ENCODE results near the gene RAB3B.
A peak's percentile ranks its signal among the peaks of the same experiment; 100 is the strongest.
"Not testable (repeated sequence)": the region's sequence is repeated elsewhere in the genome, so short reads cannot be mapped to it uniquely, and the experiment has no call there.

Gene RAB3B, protein sequence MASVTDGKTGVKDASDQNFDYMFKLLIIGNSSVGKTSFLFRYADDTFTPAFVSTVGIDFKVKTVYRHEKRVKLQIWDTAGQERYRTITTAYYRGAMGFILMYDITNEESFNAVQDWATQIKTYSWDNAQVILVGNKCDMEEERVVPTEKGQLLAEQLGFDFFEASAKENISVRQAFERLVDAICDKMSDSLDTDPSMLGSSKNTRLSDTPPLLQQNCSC

DNA sequence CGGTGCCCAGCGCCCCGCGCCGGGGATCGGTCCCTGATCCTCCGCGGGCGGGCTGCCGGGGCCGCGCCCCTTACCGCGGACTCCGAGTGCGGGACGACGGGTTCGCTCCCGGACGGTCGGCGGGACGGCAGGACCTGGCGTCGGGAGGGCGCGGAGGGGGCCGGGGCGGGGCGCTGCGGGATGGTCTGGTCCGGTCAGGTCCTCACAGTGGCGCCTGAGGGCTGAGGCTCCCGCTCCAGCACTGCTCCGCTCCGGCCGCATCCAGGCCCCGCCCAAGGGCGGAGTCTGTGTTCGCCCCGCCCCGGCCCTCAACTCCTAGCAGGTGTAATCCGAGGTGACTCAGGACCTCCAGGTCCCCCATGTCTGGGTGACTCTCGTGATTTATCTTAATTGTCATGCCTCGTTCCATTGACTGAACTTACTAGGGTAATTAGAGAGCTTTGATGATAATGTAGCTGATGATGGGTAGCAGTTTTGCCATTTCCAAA is at the start of gene RAB3B:
Gene RAB3B, minus strand, starts transcription at position 223 of the 488 bp plus-strand sequence. CDS start 13,583 bp downstream, outside the sequence.
- DNase-seq = peak; percentile 59

DNA sequence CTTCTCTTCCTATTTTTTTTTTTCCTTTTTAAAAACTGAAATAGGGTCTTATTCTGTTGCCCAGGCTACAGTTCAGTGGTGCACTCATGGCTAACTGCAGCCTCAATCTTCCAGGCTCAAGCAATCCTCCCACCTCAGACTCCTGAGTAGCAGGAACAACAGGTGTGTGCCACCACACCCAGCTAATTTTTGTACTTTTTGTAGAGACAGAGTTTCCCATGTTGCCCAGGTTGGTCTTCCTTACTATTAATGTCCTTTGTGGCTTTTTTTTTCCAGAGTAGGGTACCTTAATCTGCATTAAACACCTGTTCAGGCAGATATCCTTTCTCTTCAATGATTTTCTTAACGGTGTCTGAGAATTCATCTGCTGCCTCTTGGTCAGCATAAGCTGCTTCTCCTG is 47.4 kb upstream of the RAB3B start:
- DNase-seq = no peak

DNA sequence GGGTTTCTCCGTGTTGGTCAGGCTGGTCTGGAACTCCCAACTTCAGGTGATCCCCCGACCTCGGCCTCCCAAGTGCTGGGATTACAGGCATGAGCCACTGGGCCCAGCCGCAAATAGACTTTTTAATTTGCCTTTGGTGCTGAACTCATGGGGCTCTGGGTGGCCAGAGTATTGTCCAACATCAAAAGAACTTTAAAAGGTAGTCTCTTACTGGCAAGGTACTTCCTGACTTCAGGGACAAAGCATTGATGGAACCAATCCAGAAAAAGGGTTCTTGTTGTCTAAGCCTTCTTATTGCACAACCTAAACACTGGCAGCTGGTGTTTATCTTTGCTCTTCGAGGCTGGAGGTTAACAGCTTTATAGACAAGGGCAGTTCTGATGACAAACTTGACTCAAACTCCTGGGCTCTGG is 46.9 kb upstream of the RAB3B start:
- no peak for DNase-seq

DNA sequence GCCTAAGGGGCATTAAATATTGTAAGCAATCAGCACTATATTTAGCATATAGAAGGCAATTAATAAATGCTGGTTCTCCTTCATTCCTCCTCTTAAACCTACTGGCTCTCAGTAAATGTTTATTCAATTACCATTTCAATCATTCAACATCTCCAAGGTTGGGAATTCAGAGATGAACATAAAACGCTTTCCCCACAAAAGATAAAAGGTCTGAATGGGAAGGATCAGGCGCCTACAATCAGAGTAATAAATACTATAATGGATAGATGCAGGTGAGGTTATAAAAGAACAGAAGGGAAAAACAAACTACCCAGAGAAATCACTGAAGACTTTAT is 43.5 kb upstream of the RAB3B start:
- no peak for DNase-seq

DNA sequence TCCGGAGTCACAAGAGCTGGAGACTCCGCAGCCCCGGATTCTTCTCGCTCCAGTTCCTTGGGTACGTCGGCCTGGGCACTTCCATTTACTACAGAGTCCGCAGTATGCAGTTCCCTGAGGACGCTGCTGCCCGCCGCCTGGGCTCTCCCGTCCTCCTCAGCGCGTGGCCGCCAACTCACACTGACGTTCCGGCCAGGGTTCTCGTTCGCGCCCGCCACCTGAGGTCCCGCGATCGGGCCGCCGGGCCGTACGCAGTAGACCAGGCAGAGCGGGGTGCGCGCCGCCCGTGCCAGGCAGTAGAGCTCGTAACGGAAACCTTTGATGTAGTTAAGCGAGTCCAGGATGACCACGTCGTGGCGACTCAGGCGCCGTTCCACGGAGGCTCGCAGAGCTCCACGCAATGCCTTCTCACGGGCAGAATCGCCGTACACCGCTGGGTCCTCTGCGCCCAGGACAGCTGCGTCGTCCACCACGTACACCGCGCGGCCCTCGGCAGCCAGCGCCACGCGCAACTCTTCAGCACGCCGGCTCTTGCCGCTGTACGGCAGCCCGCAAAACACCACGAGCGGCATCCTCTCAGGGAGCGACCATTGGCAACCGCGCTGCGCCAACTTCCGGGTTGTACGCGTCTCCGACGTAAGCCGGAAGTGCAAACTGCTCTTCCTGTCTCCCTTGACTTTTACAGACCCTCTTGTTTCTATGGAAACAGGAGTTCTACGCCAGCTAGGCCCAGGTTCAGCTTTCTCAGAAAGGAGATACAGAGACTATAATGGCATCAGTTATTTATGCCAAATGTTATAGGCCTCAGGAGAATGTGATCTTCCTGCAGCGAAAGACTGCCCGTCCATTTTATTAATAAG is 42.9 kb upstream of the RAB3B start, which contains the start of gene KTI12:
Gene KTI12, minus strand, starts transcription at position 621 of the 860 bp plus-strand sequence. Its CDS starts 49 bp downstream, at position 572.
- peak; percentile 77 for DNase-seq

DNA sequence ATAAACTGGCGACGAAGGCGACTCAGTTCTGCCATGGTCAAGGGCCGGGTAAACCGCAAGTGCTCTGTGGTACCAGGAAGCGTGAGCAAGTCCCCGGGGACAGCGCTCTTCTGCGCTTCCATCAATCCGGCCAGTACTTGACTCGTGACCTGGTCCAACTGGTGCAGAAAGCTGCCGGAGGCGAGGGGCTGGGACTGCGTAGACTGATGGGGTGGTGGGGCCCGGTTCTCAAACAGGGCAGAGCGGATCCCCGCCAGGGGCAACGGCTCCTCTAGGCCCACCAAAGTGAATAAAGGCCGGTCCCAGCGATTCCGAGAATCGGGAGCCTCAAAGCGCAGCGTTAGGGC is 42.3 kb upstream of the RAB3B start:
- no peak for DNase-seq

DNA sequence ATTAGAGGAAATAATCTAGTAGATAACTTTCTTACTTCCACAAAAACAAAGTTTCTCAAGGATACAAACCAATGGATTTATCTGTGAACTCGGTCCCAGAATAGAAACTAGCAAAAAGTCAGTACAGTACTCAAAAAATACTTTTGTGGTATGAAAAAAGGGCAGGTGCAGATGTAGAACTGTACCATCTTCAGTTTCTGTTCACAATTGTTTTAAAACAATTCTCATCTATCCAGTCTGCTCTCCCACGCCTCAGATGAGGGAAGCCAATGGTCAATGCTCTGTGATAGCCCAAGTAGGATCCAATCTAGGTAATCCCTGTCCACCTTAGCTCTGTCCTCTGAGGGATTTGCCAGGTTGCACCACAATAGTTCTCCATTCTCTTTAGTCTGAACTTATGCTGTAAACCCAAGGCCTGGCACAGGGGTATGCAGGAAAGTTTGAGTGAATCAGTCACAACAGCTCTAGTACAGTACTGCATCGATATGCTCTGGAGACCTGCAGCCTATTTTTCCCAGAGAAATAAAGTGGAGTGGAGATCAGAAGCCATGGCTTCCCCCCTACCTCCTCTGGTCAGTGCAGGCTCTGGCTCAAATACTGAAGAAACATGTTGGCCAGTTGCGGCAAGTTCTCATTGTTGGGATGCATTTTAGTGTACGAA is 41.8 kb upstream of the RAB3B start:
- DNase-seq = peak; percentile 27

DNA sequence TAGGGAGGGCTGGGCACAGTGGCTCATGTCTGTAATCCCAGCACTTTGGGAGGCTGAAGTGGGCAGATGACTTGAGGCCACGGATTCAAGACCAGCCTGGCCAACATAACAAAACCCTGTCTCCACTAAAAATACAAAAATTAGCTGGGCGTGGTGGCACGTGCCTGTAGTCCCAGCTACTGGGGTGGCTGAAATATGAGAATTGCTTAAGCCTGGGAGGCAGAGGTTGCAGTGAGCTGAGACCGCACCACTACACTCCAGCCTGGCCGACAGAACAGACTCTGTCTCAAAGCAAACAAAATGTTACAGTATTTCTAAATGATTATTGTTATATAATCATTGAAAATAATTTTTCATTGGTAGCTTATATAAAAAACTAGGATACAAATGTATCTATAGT is 38.3 kb upstream of the RAB3B start:
- DNase-seq = not testable (repeated sequence)

DNA sequence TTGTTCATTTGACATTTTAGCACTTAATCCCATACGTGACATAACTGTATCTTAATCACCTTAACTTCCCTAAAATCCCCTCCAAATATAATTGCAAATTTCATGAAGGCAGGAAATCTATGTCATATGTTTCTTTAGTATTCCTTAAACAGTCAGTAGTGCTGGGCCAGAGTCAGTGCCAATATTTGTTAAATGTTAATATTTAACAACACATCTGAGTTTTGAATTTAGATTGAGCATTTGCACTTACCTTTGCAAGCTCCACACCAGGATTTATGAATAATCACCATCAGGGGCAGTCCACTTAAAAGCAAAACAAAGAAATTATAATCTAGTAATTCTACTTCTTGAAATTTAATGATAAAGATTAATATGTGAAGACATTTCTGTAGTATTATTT is 37.8 kb upstream of the RAB3B start:
- DNase-seq = no peak

DNA sequence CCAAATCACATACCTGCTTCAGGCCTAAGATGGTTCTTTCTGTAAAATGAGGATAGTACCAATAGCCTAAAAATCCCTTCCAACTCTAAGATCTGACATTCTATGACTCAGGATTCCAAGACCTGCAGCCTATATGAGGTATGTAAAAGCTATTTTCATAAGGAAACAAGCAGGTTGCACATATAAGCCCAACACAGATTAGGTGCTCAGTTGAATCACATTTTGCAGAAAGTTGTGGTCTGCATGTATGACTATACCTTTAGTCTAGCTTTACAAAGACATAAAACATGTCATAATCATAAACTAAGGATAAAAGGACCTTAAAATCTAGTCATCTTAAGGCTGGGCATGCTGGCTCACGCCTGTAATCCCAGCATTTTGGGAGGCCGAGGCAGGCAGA is 35.8 kb upstream of the RAB3B start:
- no peak for DNase-seq

DNA sequence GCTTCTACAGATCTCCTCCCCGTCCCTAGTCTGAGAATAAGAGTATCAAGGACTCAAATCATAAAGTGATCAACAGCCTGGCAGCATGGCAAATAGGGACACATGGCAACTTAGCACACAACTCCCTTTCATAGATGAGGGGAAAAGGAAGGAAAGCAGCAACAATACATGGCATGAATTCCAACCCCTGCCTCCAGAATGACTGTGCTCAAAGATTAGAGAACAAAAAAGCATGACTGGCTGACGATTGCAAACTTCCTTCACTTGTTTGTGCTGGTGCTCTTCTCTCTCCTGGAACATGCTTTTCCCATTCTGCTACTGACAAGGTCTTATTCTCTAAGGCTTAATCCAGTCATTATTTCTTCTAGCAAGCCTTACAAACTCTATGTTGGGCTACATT is 31.6 kb upstream of the RAB3B start:
- DNase-seq = no peak

DNA sequence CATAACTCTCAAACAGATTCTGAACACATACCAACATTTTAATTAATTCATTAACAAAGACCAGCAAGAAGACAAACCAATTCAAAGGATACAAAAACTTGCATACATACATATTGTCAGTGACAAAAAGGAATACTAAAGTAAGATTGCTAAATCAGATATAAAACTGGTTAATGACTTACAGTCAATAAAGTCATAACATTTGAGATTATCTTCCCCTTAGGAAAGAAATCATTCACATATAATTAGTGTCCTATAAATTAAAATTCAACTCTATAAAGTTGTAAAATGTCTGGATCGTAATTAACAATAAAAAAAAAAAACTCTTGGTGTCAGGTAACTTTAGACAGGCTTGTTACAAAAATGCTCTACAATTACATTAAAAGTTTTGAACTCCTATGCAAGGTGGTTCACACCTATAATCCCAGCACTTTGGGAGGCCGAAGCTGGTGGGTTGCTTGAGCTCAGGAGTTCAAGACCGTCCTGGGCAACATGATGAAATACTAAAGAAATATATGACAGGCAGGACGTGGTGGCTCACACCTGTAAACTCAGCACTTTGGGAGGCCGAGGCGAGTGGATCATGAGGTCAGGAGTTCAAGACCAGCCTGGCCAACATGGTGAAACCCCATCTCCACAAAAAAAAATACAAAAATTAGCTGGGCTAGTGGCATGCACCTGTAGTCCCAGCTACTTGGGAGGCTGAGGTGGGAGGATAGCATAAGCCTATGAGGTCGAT is 17.7 kb upstream of the RAB3B start:
- no peak for DNase-seq

DNA sequence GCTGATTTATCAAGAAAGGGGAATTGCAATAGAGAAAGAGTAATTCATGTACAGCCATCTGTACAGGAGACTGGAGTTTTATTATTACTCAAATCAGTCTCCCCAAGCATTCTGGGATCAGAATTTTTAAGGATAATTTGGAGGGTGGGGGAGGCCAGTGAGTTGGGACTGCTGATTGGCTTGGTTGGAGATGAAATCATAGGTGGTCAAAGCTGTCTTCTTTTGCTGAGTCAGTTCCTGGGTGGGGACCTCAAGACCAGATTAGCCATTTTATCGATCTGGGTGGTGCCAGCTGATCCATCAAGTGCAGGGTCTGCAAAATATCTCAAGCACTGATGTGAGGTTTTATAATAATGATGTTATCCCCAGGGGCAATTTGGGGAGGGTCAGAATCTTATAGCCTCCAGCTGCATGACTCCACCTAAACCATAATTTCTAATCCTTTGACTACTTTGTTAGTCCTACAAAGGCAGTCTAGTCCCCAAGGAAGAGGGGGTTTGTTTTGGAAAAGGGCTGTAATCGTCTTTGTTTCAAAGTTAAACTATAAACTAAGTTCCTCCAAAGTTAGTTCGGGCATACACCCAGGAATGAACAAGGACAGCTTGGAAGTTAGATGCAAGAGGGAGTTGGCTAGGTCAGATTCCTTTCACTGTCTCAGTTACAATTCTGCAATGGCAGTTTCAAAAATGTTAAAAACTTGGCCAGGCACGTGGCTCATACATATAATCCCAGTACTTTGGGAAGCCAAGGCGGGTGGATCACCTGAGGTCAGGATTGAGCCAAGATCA is 16.9 kb upstream of the RAB3B start:
- DNase-seq = peak; percentile 67

DNA sequence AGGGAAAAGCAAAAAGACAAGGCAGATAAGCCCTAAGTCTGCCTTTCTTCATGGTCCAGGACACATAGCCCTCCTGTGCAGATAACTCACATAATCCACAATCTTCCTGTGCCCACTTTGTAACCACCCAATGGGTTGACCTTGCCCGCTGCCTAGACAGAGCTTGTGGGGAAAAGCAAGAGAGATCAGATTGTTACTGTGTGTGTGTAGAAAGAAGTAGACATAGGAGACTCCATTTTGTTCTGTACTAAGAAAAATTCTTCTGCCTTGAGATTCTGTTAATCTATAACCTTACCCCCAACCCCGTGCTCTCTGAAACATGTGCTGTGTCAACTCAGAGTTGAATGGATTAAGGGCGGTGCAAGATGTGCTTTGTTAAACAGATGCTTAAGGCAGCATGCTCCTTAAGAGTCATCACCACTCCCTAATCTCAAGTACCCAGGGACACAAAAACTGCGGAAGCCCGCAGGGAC is 15.6 kb upstream of the RAB3B start:
- DNase-seq = peak; percentile 81

DNA sequence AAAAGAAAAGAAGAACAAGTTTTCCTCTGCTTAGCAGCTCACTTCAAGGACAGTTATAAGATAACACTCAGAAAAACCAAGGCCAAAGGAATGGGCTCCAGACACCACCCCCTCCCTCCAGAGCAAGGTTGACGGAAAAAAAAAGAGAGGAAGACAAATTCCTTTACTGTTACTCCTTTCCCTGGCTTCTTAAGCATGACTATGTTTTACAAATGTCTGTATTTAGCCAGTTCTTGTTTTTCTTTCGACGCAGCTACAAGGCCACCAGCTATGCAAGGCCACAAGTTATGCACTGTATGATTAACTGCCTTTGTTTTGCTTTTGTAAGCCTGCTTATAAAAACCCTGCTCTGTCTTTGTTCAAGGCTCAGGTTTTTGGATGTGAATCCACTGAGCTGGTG is 15.0 kb upstream of the RAB3B start:
- DNase-seq = peak; percentile 97

DNA sequence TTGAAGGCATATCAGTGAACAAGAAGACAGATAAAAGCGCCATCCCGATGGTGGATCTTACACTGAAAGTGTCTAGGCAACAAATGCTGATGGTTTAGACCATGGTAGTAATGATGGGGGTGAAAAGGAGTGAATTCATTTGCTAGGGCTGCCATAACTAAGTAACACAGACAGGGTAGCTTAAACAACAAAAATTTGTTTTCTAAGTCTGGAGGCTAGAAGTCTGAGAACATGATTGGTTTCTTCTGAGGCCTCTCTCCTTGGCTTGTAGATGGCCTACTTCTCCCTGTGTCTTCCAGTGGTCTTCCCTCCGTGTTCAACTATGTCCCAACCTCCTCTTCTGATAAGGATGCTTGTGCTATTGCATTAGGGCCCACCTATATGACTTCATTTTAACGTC is 13.4 kb upstream of the RAB3B start:
- DNase-seq = no peak

DNA sequence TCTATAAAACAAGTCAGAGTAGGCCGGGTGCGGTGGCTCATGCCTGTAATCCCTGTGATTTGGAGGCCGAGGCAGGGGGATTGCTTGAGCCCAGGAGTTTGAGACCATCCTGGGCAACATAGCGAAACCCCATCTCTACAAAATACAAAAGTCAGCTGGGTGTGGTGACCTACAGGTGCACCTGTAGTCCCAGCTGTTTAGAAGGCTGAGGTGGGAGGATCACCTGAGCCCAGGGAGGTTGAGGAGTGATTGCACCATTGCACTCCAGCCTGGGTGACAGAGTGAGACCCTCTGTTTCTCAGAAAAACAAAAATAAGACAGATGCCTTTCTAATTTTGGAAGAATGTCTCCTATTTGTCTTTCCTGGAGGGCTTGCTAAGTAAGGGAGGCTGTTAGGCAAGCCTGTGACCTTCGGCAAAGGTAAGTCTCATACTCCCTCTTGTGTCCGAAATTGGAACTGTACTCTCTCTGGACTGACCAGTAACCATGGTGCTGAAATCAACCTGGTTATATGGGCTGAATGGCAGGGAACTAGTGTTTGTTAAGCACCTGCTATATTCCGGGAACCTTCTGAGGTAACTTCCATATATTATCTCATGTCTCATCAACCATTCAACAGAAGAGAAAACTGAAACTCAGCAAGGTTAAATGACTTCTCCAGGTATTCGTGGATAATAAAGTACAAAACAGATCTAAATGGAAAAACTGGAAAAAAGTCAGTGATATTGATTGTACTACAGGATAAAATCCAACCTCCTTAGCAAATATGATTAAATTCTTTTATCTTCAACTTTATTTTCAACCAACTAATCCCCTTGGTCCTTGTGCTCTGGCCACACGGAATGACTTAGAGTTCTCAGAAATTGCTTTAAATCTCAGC is 11.8 kb upstream of the RAB3B start:
- peak; percentile 88 for DNase-seq

DNA sequence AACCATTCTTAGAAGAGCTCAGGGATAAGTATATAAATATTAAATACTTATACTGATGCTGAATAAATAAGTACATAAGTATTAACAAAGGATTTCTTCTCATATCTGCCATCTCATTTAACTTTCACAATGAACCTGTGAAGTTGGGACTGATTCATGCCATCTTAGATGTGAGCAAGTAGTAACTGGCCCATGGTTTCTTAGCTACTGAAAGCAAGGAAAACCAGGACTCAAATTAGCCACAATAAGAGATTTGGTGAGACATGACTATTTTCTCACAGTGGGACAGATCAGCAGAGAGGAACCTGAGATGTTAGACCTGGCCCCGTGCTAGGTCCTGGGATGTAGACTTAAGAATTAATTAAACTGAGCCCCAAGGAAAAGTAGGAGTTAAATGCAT is 8.2 kb upstream of the RAB3B start:
- DNase-seq = no peak

DNA sequence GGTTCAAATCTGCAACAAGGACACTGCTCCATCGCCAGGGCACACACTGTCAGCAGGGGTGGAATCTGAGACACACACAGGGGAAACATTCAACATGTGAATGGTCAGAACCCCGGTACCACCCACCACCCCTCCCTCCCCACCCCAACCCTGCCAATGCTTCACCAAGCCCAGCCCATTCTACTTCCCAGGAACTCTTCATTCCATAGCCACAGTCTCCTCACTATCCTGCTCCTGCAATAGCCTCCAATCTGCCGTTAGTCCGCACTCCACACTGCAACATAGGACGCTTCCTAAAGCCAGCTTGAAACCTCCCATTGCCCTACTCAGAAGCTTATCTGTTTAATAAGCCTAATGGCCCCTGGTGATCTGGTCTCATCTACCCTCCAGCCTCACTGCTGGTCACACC is 7.5 kb upstream of the RAB3B start:
- DNase-seq = no peak

DNA sequence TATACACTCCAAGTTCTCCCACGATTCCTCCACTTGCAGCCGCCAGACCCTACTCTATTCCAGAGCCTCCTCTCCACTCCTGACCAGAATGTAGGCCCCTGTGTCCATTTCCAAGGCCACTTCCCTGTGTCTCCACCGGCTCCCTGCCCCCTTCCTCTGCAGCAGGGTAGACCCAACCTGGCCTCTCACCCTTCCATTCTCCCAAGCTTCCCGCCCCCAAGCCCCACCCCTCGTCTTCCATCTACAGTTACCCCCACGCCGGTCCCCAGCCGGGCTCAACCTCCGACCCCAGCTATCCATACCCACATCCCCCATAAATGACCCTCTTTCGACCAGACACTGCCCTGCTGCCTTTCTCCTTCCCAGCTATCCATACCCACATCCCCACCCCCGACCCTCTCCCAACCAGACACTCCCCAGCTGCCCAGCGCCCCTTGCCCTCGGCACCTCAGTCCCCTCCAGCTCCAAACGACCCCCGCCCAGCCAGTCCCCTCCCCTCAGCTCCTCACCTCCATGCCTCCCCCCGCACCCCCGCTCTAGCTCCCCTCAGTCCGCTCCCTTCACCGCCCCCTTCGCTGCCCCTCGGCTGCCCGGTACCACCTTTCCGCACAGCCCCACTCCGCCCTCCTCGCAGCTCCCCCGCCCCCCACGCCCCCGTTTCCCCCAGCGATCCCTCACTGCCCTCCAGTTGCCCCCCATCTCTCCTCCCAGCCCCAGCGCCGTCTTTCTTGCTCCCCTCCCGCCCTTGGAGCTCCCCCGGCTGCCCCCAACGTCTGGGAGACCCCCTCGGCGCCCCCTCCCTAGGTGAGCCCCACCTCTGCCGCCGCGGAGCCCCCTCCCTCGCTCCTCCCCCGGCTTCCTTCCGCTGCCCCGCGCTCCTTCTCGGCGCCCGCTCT is 670 bp downstream of the RAB3B start:
- DNase-seq = no peak

All from kidney glomerular epithelial cell (primary cell).